Measurements from ENCODE around the gene ST6GALNAC3. TPM values are rescaled to one million over a fixed set of nuclear protein-coding genes. Genes with fewer than 3 reads are reported as not detected.

The ST6GALNAC3 gene
- total RNA-seq, 1 donor from 2014 or later, result 46.8 TPM

GRCh38 chr1:76055987-76056386, 18.6 kb upstream of the ST6GALNAC3 start:
- TF ChIP-seq, protein P1, sequence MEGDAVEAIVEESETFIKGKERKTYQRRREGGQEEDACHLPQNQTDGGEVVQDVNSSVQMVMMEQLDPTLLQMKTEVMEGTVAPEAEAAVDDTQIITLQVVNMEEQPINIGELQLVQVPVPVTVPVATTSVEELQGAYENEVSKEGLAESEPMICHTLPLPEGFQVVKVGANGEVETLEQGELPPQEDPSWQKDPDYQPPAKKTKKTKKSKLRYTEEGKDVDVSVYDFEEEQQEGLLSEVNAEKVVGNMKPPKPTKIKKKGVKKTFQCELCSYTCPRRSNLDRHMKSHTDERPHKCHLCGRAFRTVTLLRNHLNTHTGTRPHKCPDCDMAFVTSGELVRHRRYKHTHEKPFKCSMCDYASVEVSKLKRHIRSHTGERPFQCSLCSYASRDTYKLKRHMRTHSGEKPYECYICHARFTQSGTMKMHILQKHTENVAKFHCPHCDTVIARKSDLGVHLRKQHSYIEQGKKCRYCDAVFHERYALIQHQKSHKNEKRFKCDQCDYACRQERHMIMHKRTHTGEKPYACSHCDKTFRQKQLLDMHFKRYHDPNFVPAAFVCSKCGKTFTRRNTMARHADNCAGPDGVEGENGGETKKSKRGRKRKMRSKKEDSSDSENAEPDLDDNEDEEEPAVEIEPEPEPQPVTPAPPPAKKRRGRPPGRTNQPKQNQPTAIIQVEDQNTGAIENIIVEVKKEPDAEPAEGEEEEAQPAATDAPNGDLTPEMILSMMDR (IDR thresholded peaks at IDR 0.05; ENCODE audit: unreplicated experiment), result no peak

DNA sequence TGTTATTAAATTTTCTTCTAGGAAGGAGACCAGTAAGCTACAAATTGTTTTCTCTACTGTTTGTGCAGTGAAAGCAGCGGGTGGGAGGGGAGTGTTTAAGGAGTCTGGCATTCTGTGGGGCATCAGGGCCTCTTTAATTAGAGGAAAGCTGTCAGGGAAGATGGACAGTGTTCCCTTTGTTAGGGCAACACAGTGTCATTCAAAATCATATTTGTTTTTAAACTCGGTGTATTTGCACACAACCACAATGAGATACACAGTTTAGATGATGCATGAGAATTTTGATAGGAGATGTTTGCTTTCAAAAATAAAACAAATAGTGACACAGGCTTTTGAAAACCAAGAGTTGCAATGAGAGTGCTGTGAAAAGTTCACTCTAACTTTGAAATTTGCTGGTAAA, 15.1 kb upstream of the ST6GALNAC3 start:
- TF ChIP-seq, protein P1 (IDR thresholded peaks at IDR 0.05; ENCODE audit: unreplicated experiment), result no peak
- H3K4me1 Mint-ChIP-seq (ENCODE audit: unreplicated experiment), result no peaks in the 10 kb centered on the region
- H3K4me3 Mint-ChIP-seq (ENCODE audit: unreplicated experiment), result no peak overlapping the region
- no peaks in the 10 kb centered on the region for H3K9me3 Mint-ChIP-seq (ENCODE audit: unreplicated experiment)
- no peaks in the 10 kb centered on the region for H3K36me3 Mint-ChIP-seq (ENCODE audit: low read depth, unreplicated experiment)
- H3K27me3 Mint-ChIP-seq (ENCODE audit: unreplicated experiment), result peaks cover 3% of the 10 kb centered on the region
- no peak for DNase-seq (ENCODE audit: low spot score)
- no peak overlapping the region for H3K27ac Mint-ChIP-seq (ENCODE audit: unreplicated experiment)

More at GRCh38 chr1:76055987-76056386, 18.6 kb upstream of the ST6GALNAC3 start:
- no peaks in the 10 kb centered on the region for H3K4me1 Mint-ChIP-seq (ENCODE audit: unreplicated experiment)
- H3K27ac Mint-ChIP-seq (ENCODE audit: unreplicated experiment), result no peak overlapping the region
- no peaks in the 10 kb centered on the region for H3K36me3 Mint-ChIP-seq (ENCODE audit: low read depth, unreplicated experiment)
- no peaks in the 10 kb centered on the region for H3K9me3 Mint-ChIP-seq (ENCODE audit: unreplicated experiment)
- no peak overlapping the region for H3K4me3 Mint-ChIP-seq (ENCODE audit: unreplicated experiment)
- H3K27me3 Mint-ChIP-seq (ENCODE audit: unreplicated experiment), result no peaks in the 10 kb centered on the region
- no peak for DNase-seq (ENCODE audit: low spot score)

DNA sequence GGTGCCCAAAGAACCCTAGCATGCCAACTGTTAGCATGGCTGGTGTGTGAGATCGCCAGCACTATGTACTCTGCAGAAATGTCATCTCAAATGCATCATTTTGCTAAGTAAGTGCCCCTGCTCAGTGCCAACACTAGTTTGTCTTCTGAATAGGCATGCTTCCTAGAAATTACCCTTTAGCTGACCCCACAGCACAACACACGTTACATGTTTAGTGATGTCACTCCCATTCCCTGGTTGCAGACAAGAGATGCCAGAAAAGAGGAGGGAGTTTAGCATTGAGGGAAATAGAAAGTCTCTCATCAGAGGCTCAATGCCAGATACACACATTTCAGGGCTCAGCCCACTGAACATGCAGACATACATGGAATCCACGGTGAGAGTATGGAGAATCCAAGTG, 9.3 kb upstream of the ST6GALNAC3 start:
- H3K9me3 Mint-ChIP-seq (ENCODE audit: unreplicated experiment), result no peaks in the 10 kb centered on the region
- DNase-seq (ENCODE audit: low spot score), result no peak
- H3K36me3 Mint-ChIP-seq (ENCODE audit: low read depth, unreplicated experiment), result no peaks in the 10 kb centered on the region
- no peak overlapping the region for H3K27ac Mint-ChIP-seq (ENCODE audit: unreplicated experiment)
- TF ChIP-seq, protein P1 (IDR thresholded peaks at IDR 0.05; ENCODE audit: unreplicated experiment), result no peak
- no peak overlapping the region for H3K4me3 Mint-ChIP-seq (ENCODE audit: unreplicated experiment)
- H3K4me1 Mint-ChIP-seq (ENCODE audit: unreplicated experiment), result no peaks in the 10 kb centered on the region
- peaks cover 3% of the 10 kb centered on the region for H3K27me3 Mint-ChIP-seq (ENCODE audit: unreplicated experiment)

- Mint-ChIP-seq H3K27me3 (ENCODE audit: unreplicated experiment) (peaks cover 3% of the 10 kb centered on the region), H3K27ac (ENCODE audit: unreplicated experiment) (no peak overlapping the region), H3K36me3 (ENCODE audit: low read depth, unreplicated experiment) (no peaks in the 10 kb centered on the region), H3K9me3 (ENCODE audit: unreplicated experiment) (no peaks in the 10 kb centered on the region), H3K4me1 (ENCODE audit: unreplicated experiment) (no peaks in the 10 kb centered on the region), H3K4me3 (ENCODE audit: unreplicated experiment) (no peak overlapping the region)
- DNase-seq (ENCODE audit: low spot score), result no peak
- TF ChIP-seq, protein P1 (IDR thresholded peaks at IDR 0.05; ENCODE audit: unreplicated experiment), result no peak
Observed at GRCh38 chr1:76066394-76066793, 8.2 kb upstream of the ST6GALNAC3 start.

DNA sequence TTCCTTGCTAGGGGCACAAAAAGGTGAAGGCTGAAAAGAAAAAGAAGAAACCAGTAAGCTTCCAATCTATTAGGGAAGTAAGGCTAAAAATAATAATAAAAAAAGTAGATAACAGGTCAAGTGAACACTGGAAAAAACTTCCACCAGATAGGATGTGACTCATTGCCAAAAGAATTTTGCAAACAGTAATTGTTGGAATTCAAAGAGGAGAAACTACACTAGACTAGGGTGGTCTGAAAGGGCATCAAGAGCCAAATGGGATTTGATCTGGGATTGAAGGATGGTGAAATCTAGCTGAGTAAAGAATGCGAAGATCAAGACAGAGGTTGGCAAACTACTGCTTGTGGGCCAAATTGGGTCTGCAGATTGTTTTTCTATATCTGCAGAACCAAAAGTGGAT, 6.0 kb upstream of the ST6GALNAC3 start:
- Mint-ChIP-seq H3K36me3 (ENCODE audit: low read depth, unreplicated experiment) (no peaks in the 10 kb centered on the region), H3K27me3 (ENCODE audit: unreplicated experiment) (peaks cover 3% of the 10 kb centered on the region), H3K27ac (ENCODE audit: unreplicated experiment) (no peak overlapping the region), H3K9me3 (ENCODE audit: unreplicated experiment) (no peaks in the 10 kb centered on the region), H3K4me3 (ENCODE audit: unreplicated experiment) (no peak overlapping the region), H3K4me1 (ENCODE audit: unreplicated experiment) (peaks cover 6% of the 10 kb centered on the region)
- TF ChIP-seq, protein P1 (IDR thresholded peaks at IDR 0.05; ENCODE audit: unreplicated experiment), result no peak
- no peak for DNase-seq (ENCODE audit: low spot score)
